Measurements from ENCODE around the gene HSD17B1.

HSD17B1 gene

DNA sequence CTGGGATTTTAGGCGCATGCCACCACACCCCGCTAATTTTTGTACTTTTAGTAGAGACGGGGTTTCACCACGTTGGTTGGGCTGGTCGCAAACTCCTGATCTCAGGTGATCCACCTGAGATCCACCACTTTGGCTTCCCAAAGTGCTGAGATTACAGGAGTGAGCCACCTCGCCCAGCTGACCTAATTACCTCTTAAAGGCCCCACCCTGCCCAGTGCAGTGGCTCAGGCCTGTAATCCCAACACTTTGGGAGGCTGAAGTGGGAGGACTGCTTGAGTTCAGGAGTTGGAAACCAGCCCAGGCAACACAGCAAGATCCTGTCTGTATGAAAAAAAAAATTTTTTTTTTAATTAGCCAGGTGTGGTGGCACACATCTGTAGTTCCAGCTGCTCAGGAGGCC lies 6.4 kb downstream of the HSD17B1 start:
- Histone ChIP-seq H3K4me3 (ENCODE audit: insufficient read depth, low read depth, low read length) (no peak overlapping the region), H3K4me1 (ENCODE audit: control insufficient read depth, insufficient read depth, low read length) (peaks cover 9% of the 10 kb centered on the region), H3K27me3 (ENCODE audit: control insufficient read depth, insufficient read depth, low read length, poor library complexity, severe bottlenecking) (no peaks in the 10 kb centered on the region), H3K36me3 (ENCODE audit: control insufficient read depth, insufficient read depth, low read length) (no peaks in the 10 kb centered on the region), H3K27ac (ENCODE audit: insufficient read depth, low read depth, low read length, poor library complexity, severe bottlenecking) (no peak overlapping the region), H3K9me3 (ENCODE audit: control insufficient read depth, low read length) (no peaks in the 10 kb centered on the region)
- whole genome bisulfite sequencing, 2 experiments, result 89 to 93% methylated on average over 6 of the region's 6 CpGs

DNA sequence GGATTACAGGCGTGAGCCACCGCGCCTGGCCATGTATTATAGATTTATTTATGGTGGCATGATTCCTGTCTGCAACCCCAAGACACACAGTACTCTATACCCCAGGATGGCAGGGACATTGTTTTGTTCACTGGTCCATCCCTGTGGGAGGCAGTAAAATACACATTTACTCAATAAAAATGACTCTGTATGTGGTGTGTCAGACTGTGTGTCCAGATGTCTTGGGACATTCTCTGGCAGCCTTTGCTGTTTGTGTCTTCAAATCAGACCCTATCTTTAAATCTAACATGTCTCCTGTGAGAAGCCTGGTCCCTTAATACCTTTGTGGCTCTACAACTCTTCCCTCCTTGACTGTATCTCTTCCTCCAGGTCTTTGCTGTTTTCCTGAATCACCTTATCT lies 7.5 kb downstream of the HSD17B1 start:
- 83 to 97% methylated on average over 3 of the region's 3 CpGs for WGBS, 2 experiments
- Histone ChIP-seq H3K27me3 (ENCODE audit: control insufficient read depth, insufficient read depth, low read length, poor library complexity, severe bottlenecking) (no peaks in the 10 kb centered on the region), H3K4me1 (ENCODE audit: control insufficient read depth, insufficient read depth, low read length) (peaks cover 9% of the 10 kb centered on the region)

GRCh38 chr17:42561897-42562387 lies 9.2 kb downstream of the HSD17B1 start, which contains the start of gene COASY:
TSS of gene COASY (plus strand) at chr17:42562148. CDS start at chr17:42562623, 475 bp downstream.
- Histone ChIP-seq H3K4me1 (ENCODE audit: control insufficient read depth, insufficient read depth, low read length) (peaks cover 18% of the 10 kb centered on the region), H3K27ac (ENCODE audit: insufficient read depth, low read depth, low read length, poor library complexity, severe bottlenecking) (peak within 1 kb of the TSS; percentile 28), H3K4me3 (ENCODE audit: insufficient read depth, low read depth, low read length) (peak within 1 kb of the TSS; percentile 91), H3K27me3 (ENCODE audit: control insufficient read depth, insufficient read depth, low read length, poor library complexity, severe bottlenecking) (no peaks in the 10 kb centered on the region), H3K9me3 (ENCODE audit: control insufficient read depth, low read length) (no peaks in the 10 kb centered on the region), H3K36me3 (ENCODE audit: control insufficient read depth, insufficient read depth, low read length) (peaks cover 4% of the 10 kb centered on the region)
- 1% methylated on average over 26 of the region's 26 CpGs for WGBS, 2 experiments

More for the DNA sequence above, 7.5 kb downstream of the HSD17B1 start:
- Histone ChIP-seq H3K9me3 (ENCODE audit: control insufficient read depth, low read length) (no peaks in the 10 kb centered on the region), H3K36me3 (ENCODE audit: control insufficient read depth, insufficient read depth, low read length) (no peaks in the 10 kb centered on the region), H3K27ac (ENCODE audit: insufficient read depth, low read depth, low read length, poor library complexity, severe bottlenecking) (no peak overlapping the region), H3K4me3 (ENCODE audit: insufficient read depth, low read depth, low read length) (no peak overlapping the region)

DNA sequence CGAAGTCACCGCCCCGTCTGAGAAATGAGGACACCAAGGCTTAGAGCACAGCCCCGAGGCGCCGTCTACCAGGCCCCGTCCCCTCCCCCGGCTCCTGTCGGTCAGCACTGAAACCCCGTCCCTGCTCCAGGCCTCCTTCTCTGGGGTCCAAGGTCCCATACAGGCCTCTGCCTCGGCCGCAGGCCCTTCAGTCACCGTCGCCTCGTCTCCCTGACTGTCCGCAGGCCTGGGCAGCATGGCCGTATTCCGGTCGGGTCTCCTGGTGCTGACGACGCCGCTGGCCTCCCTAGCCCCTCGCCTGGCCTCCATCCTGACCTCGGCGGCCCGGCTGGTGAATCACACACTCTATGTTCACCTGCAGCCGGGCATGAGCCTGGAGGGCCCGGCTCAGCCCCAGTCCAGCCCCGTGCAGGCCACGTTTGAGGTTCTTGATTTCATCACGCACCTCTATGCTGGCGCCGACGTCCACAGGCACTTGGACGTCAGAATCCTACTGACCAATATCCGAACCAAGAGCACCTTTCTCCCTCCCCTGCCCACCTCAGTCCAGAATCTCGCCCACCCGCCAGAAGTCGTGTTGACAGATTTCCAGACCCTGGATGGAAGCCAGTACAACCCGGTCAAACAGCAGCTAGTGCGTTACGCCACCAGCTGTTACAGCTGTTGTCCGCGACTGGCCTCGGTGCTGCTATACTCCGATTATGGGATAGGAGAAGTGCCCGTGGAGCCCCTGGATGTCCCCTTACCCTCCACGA lies 9.8 kb downstream of the HSD17B1 start:
- Histone ChIP-seq H3K4me3 (ENCODE audit: insufficient read depth, low read depth, low read length) (peak overlapping the region; percentile 91), H3K27me3 (ENCODE audit: control insufficient read depth, insufficient read depth, low read length, poor library complexity, severe bottlenecking) (no peaks in the 10 kb centered on the region), H3K4me1 (ENCODE audit: control insufficient read depth, insufficient read depth, low read length) (peaks cover 18% of the 10 kb centered on the region), H3K36me3 (ENCODE audit: control insufficient read depth, insufficient read depth, low read length) (peaks cover 4% of the 10 kb centered on the region), H3K27ac (ENCODE audit: insufficient read depth, low read depth, low read length, poor library complexity, severe bottlenecking) (peak overlapping the region; percentile 28), H3K9me3 (ENCODE audit: control insufficient read depth, low read length) (no peaks in the 10 kb centered on the region)
- WGBS, 2 experiments, result 26 to 27% methylated on average over 48 of the region's 48 CpGs

DNA sequence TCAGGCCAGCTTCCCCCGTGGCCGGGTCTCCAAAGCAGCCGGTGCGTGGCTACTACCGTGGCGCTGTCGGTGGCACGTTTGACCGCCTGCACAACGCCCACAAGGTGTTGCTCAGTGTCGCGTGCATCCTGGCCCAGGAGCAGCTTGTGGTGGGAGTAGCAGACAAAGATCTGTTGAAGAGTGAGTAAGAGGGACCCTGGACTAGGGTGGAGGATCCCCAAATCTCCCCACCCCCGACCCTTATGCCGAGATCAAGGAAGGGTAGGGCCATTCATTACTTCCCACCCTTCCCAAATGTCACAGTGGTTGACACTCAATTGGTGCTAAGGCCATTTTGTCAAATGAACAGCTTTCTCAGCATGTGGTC lies 10.4 kb downstream of the HSD17B1 start:
- peaks cover 18% of the 10 kb centered on the region for H3K4me1 ChIP-seq (ENCODE audit: control insufficient read depth, insufficient read depth, low read length)
- whole genome bisulfite sequencing, 2 experiments, result 90 to 94% methylated on average over 14 of the region's 14 CpGs
- no peak overlapping the region for H3K27ac ChIP-seq (ENCODE audit: insufficient read depth, low read depth, low read length, poor library complexity, severe bottlenecking)
- H3K36me3 ChIP-seq (ENCODE audit: control insufficient read depth, insufficient read depth, low read length), result peaks cover 4% of the 10 kb centered on the region
- H3K9me3 ChIP-seq (ENCODE audit: control insufficient read depth, low read length), result no peaks in the 10 kb centered on the region
- peak overlapping the region; percentile 91 for H3K4me3 ChIP-seq (ENCODE audit: insufficient read depth, low read depth, low read length)
- H3K27me3 ChIP-seq (ENCODE audit: control insufficient read depth, insufficient read depth, low read length, poor library complexity, severe bottlenecking), result no peaks in the 10 kb centered on the region

- Histone ChIP-seq H3K9me3 (ENCODE audit: control insufficient read depth, low read length) (no peaks in the 10 kb centered on the region), H3K4me3 (ENCODE audit: insufficient read depth, low read depth, low read length) (no peak overlapping the region), H3K27me3 (ENCODE audit: control insufficient read depth, insufficient read depth, low read length, poor library complexity, severe bottlenecking) (no peaks in the 10 kb centered on the region), H3K4me1 (ENCODE audit: control insufficient read depth, insufficient read depth, low read length) (peaks cover 18% of the 10 kb centered on the region), H3K36me3 (ENCODE audit: control insufficient read depth, insufficient read depth, low read length) (peaks cover 7% of the 10 kb centered on the region), H3K27ac (ENCODE audit: insufficient read depth, low read depth, low read length, poor library complexity, severe bottlenecking) (no peak overlapping the region)
- WGBS, 2 experiments, result 93 to 95% methylated on average over 1 of the region's 1 CpG
Measured at GRCh38 chr17:42563543-42563942, 10.8 kb downstream of the HSD17B1 start.

DNA sequence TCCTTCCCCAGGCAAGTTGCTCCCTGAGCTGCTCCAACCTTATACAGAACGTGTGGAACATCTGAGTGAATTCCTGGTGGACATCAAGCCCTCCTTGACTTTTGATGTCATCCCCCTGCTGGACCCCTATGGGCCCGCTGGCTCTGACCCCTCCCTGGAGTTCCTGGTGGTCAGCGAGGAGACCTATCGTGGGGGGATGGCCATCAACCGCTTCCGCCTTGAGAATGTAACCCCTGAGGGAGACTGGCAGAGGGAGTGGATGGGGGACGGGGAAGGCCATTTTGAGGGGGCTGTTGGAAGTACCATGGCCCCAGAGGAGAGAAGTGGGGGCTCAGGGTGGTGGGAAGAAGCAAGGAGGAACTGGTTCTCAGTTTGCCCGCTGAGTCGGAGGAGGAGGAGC lies 11.2 kb downstream of the HSD17B1 start:
- H3K4me3 ChIP-seq (ENCODE audit: insufficient read depth, low read depth, low read length), result no peak overlapping the region
- H3K27ac ChIP-seq (ENCODE audit: insufficient read depth, low read depth, low read length, poor library complexity, severe bottlenecking), result no peak overlapping the region
- peaks cover 18% of the 10 kb centered on the region for H3K4me1 ChIP-seq (ENCODE audit: control insufficient read depth, insufficient read depth, low read length)
- H3K36me3 ChIP-seq (ENCODE audit: control insufficient read depth, insufficient read depth, low read length), result peaks cover 11% of the 10 kb centered on the region
- no peaks in the 10 kb centered on the region for H3K9me3 ChIP-seq (ENCODE audit: control insufficient read depth, low read length)
- WGBS, 2 experiments, result 86 to 89% methylated on average over 9 of the region's 9 CpGs
- H3K27me3 ChIP-seq (ENCODE audit: control insufficient read depth, insufficient read depth, low read length, poor library complexity, severe bottlenecking), result no peaks in the 10 kb centered on the region

- Histone ChIP-seq H3K4me3 (ENCODE audit: insufficient read depth, low read depth, low read length) (no peak overlapping the region), H3K27ac (ENCODE audit: insufficient read depth, low read depth, low read length, poor library complexity, severe bottlenecking) (no peak overlapping the region), H3K36me3 (ENCODE audit: control insufficient read depth, insufficient read depth, low read length) (peaks cover 19% of the 10 kb centered on the region), H3K4me1 (ENCODE audit: control insufficient read depth, insufficient read depth, low read length) (peaks cover 18% of the 10 kb centered on the region), H3K27me3 (ENCODE audit: control insufficient read depth, insufficient read depth, low read length, poor library complexity, severe bottlenecking) (no peaks in the 10 kb centered on the region), H3K9me3 (ENCODE audit: control insufficient read depth, low read length) (no peaks in the 10 kb centered on the region)
- WGBS, 2 experiments, result 93 to 98% methylated on average over 15 of the region's 15 CpGs
Measured at GRCh38 chr17:42564815-42565522, 12.2 kb downstream of the HSD17B1 start.

GRCh38 chr17:42565523-42566214 lies 12.9 kb downstream of the HSD17B1 start:
- Histone ChIP-seq H3K27me3 (ENCODE audit: control insufficient read depth, insufficient read depth, low read length, poor library complexity, severe bottlenecking) (no peaks in the 10 kb centered on the region), H3K27ac (ENCODE audit: insufficient read depth, low read depth, low read length, poor library complexity, severe bottlenecking) (no peak overlapping the region), H3K4me3 (ENCODE audit: insufficient read depth, low read depth, low read length) (no peak overlapping the region), H3K36me3 (ENCODE audit: control insufficient read depth, insufficient read depth, low read length) (peaks cover 19% of the 10 kb centered on the region), H3K4me1 (ENCODE audit: control insufficient read depth, insufficient read depth, low read length) (peaks cover 18% of the 10 kb centered on the region), H3K9me3 (ENCODE audit: control insufficient read depth, low read length) (no peaks in the 10 kb centered on the region)
- WGBS, 2 experiments, result 90 to 94% methylated on average over 16 of the region's 16 CpGs

Measured in ectodermal cell (in vitro differentiated cells).